Endothelial cell of umbilical vein (primary cell): ENCODE measurements around the gene SEBOX. TPM values are rescaled to one million over a fixed set of nuclear protein-coding genes. Genes with fewer than 3 reads are reported as not detected.

Source experiments
- BruUV-seq: library from RNA; stranded (reverse); fragments of 400-500 nt; replicated peaks from 2 replicates; lab custom pipeline; 2021; lab: Mats Ljungman, UMichigan
- CTCF ChIA-PET: fragments of 300-600, 350-600 bp; sonication (Branson Sonifier 250); formaldehyde crosslinking; loops from one replicate; lab custom pipeline; 2021; ENCODE audit warnings: antibody characterized with exemption, inconsistent platforms; lab: Charles Lee
- POLR2A ChIA-PET: fragments of 300-600, 350-600 bp; sonication (Branson Sonifier 250); formaldehyde crosslinking; loops from one replicate; lab custom pipeline; 2021; ENCODE audit warnings: antibody characterized with exemption, inconsistent platforms; lab: Charles Lee
- DNase-seq: peaks from one replicate; pipeline ENCODE4 v3.0.0-alpha.2; 2011; ENCODE audit warnings: low read depth, low spot score
- FAIRE-seq: peaks from 2 replicates; lab custom pipeline; 2011; peaks lifted over from hg19 to GRCh38; lab: Jason Lieb, UNC
- H2AFZ ChIP-seq: 2 replicates; pipeline ENCODE4 v1.6.0; 2012; ENCODE audit warnings: low read depth, low read length, control low read depth, inconsistent platforms
- H3K27ac ChIP-seq: 2 replicates; pipeline ENCODE4 v1.5.1; 2011; ENCODE audit warnings: low read depth, mild to moderate bottlenecking, control low read depth, low read length, moderate library complexity; ENCODE audit not compliant: insufficient read depth
- H3K27me3 ChIP-seq, 2 experiments: 2 replicates each; pipeline versions ENCODE4 v1.6.0 to v1.6.1; 2011; ENCODE audit warnings: low read length in 2 of 2, mixed read lengths in 1 of 2; ENCODE audit not compliant: control insufficient read depth in 2 of 2, insufficient read depth in 2 of 2
- H3K36me3 ChIP-seq, 2 experiments: 2 replicates in 1 of 2; 3 replicates in 1 of 2; pipeline ENCODE4 v1.5.1; 2011; ENCODE audit warnings: low read length in 2 of 2, mild to moderate bottlenecking in 1 of 2, moderate library complexity in 1 of 2; ENCODE audit not compliant: control insufficient read depth in 2 of 2, insufficient read depth in 2 of 2; ENCODE audit errors: extremely low read depth in 1 of 2
- H3K4me1 ChIP-seq: 3 replicates; pipeline ENCODE4 v1.5.1; 2011; ENCODE audit warnings: mild to moderate bottlenecking, low read length; ENCODE audit not compliant: control insufficient read depth, insufficient read depth; ENCODE audit errors: extremely low read depth
- H3K4me2 ChIP-seq: 2 replicates; pipeline ENCODE4 v1.6.1; 2011; ENCODE audit warnings: low read length, control low read depth, mixed read lengths; ENCODE audit not compliant: insufficient read depth
- H3K4me3 ChIP-seq, 3 experiments: fragments of 200-600 bp in 1 of 3; sonication (generic), shearing (Covaris generic) in 1 of 3; replicated peaks in 1 of 3; 2 replicates each; pipeline ENCODE4 v1.5.1; 2011 to 2016; ENCODE audit warnings: control low read depth in 3 of 3, low read length in 3 of 3, mild to moderate bottlenecking in 2 of 3, inconsistent platforms in 1 of 3, low read depth in 1 of 3, moderate library complexity in 1 of 3; ENCODE audit not compliant: insufficient read depth in 1 of 3
- H3K79me2 ChIP-seq: 2 replicates; pipeline ENCODE4 v1.6.0; 2012; ENCODE audit warnings: low read length, inconsistent platforms; ENCODE audit not compliant: control insufficient read depth, insufficient read depth
- H3K9ac ChIP-seq: replicated peaks from 2 replicates; pipeline ENCODE3; 2011; ENCODE audit warnings: low read length, control low read depth; ENCODE audit not compliant: insufficient read depth; ENCODE audit errors: extremely low read depth
- H3K9me1 ChIP-seq: replicated peaks from 3 replicates; pipeline ENCODE4 v1.6.0; 2011; ENCODE audit warnings: mild to moderate bottlenecking, low read length; ENCODE audit not compliant: control insufficient read depth, insufficient read depth; ENCODE audit errors: extremely low read depth
- H3K9me3 ChIP-seq: replicated peaks from 2 replicates; pipeline ENCODE4 v1.5.1; 2012; ENCODE audit warnings: low read length, inconsistent platforms; ENCODE audit not compliant: control insufficient read depth, insufficient read depth
- H4K20me1 ChIP-seq: replicated peaks from 2 replicates; pipeline ENCODE3; 2011; ENCODE audit warnings: mild to moderate bottlenecking, low read length; ENCODE audit not compliant: control insufficient read depth, insufficient read depth; ENCODE audit errors: extremely low read depth
- EZH2 ChIP-seq: IDR thresholded peaks from 2 replicates; pipeline ENCODE4 v1.6.1; 2012; ENCODE audit warnings: borderline replicate concordance, low read depth, mild to moderate bottlenecking, moderate library complexity, low read length, inconsistent platforms; ENCODE audit not compliant: severe bottlenecking
- FOS ChIP-seq: IDR thresholded peaks from 2 replicates; pipeline ENCODE4 v1.6.1; 2011; ENCODE audit warnings: mild to moderate bottlenecking, low read length, moderate library complexity, borderline replicate concordance; ENCODE audit not compliant: insufficient read depth
- GATA2 ChIP-seq: IDR thresholded peaks from 2 replicates; pipeline ENCODE4 v1.7.0; 2011; ENCODE audit warnings: low read depth, mild to moderate bottlenecking, moderate library complexity, mixed read lengths, low read length; ENCODE audit not compliant: insufficient read length, insufficient read depth
- JUN ChIP-seq: IDR thresholded peaks from 2 replicates; pipeline ENCODE4 v1.6.1; 2011; ENCODE audit warnings: borderline replicate concordance, low read depth; ENCODE audit not compliant: insufficient read length, insufficient read depth
- MYC ChIP-seq: IDR thresholded peaks from one replicate; pipeline ENCODE4 v1.6.1; 2011; ENCODE audit warnings: mild to moderate bottlenecking, low read depth, low read length
- POLR2A ChIP-seq: IDR thresholded peaks from 2 replicates; pipeline ENCODE4 v1.6.1; 2012; ENCODE audit warnings: low read depth, mild to moderate bottlenecking, control low read depth, low read length
- POLR2AphosphoS5 ChIP-seq: IDR thresholded peaks from 2 replicates; pipeline ENCODE4 v1.6.1; 2012; ENCODE audit warnings: low read depth, mild to moderate bottlenecking, control low read depth, low read length, moderate library complexity; ENCODE audit not compliant: insufficient read depth
- dilution Hi-C: fragments of 300-500 bp; cut with MboI; formaldehyde crosslinking; loops from one replicate; pipeline ENCODE4 v1.15.0; 2019; ENCODE audit warnings: low sequenced_read_pairs; ENCODE audit not compliant: extremely low pct_ligation_motif_present
- intact Hi-C: fragments of 100-400 bp; cut with micrococcal nuclease; formaldehyde crosslinking; loops from one replicate; pipeline ENCODE4 v1.10.0; 2022
- polyA plus RNA-seq, 4 experiments: library from polyadenylated mRNA; depleted of rRNA in 3 of 4; stranded (reverse) in 3 of 4; unstranded in 1 of 4; fragments of >200 nt; gene quantifications; 2 replicates each; pipeline versions ENCODE4 v1.2.1 to v1.2.3, GENCODE V29; 2011 to 2012; ENCODE audit warnings: missing spikeins in 1 of 4
- total RNA-seq: library from RNA; stranded (reverse); gene quantifications from 2 replicates; pipeline ENCODE4 v1.2.3, GENCODE V29; 2021
- TF ChIP-seq, protein P1 (sequence below), 2 donors: IDR thresholded peaks; 1 replicate in 1 of 2; 2 replicates in 1 of 2; pipeline ENCODE4 v1.5.1; 2011; ENCODE audit warnings: low read length in 2 of 2, mild to moderate bottlenecking in 2 of 2, moderate library complexity in 2 of 2, control low read depth in 1 of 2, inconsistent platforms in 1 of 2, low read depth in 1 of 2; ENCODE audit not compliant: insufficient read depth in 1 of 2; ENCODE audit errors: extremely low read depth in 1 of 2
- TF ChIP-seq, protein P2 (sequence below): IDR thresholded peaks from 2 replicates; pipeline ENCODE4 v1.6.1; 2011; ENCODE audit not compliant: insufficient read depth, insufficient read length

Gene SEBOX
- total and polyA plus RNA-seq, 2 donors (not counting 3 experiments of a cell fraction or from before 2014, with no cell fraction given), result not detected

DNA sequence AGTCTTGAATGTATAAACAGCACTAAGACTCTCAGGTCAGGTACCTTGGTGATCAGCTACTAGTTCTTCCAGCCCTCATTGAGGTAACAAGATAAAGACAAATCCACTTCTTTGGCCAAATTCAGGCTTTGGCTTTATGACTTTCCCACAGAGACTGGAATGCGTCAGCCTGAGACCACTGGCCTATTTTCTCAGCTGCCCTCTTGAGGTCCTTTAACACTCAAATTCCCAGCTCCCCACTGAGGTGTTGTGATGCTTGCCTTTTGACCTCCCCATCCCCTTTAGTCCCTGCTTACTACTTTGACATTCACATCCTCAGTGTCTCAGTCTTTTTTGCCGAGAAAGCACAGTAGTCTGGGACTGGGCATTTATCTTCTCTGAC lies 18.8 kb downstream of the SEBOX start:
- H3K27ac ChIP-seq, result peak overlapping the region; percentile 88
- H2AFZ ChIP-seq, result no peak overlapping the region
- peaks cover 25 to 45% of the 10 kb centered on the region in 2 experiments for H3K36me3 ChIP-seq
- ChIA-PET POLR2A (interaction anchor here (1.3 to 3.3 kb wide), 4 partner anchors 10 to 25 kb away, joined by 3 to 34 read pairs (median 8); partner anchors contain the start of genes IFT20, POLDIP2, SARM1 and TNFAIP1), CTCF (interaction anchor here (1.2 to 3.9 kb wide), 8 partner anchors 8 to 586 kb away, joined by 3 to 31 read pairs (median 12); partner anchors contain the start of genes IFT20, POLDIP2, TNFAIP1 and VTN)
- H3K4me3 ChIP-seq, result no peak overlapping the region
- peak overlapping the region; percentile 60 for H3K9ac ChIP-seq
- BruUV-seq, result TSS peak; percentile 12
- intact Hi-C loops (loop anchor here (2.0 kb wide), 1 partner anchor 71 kb away; no protein-coding TSS in a partner anchor), dilution Hi-C loops (no loop called here)
- DNase-seq (peak; percentile 32), FAIRE-seq (no peak)
- H3K4me1 ChIP-seq, result peaks cover 32% of the 10 kb centered on the region
- H3K79me2 ChIP-seq, result no peaks in the 10 kb centered on the region
- peak overlapping the region; percentile 39 for H3K4me2 ChIP-seq
- H4K20me1 ChIP-seq, result no peaks in the 10 kb centered on the region
- H3K27me3 ChIP-seq, result no peaks in the 10 kb centered on the region
- TF ChIP-seq FOS, result no peak
- TF ChIP-seq, protein P1, sequence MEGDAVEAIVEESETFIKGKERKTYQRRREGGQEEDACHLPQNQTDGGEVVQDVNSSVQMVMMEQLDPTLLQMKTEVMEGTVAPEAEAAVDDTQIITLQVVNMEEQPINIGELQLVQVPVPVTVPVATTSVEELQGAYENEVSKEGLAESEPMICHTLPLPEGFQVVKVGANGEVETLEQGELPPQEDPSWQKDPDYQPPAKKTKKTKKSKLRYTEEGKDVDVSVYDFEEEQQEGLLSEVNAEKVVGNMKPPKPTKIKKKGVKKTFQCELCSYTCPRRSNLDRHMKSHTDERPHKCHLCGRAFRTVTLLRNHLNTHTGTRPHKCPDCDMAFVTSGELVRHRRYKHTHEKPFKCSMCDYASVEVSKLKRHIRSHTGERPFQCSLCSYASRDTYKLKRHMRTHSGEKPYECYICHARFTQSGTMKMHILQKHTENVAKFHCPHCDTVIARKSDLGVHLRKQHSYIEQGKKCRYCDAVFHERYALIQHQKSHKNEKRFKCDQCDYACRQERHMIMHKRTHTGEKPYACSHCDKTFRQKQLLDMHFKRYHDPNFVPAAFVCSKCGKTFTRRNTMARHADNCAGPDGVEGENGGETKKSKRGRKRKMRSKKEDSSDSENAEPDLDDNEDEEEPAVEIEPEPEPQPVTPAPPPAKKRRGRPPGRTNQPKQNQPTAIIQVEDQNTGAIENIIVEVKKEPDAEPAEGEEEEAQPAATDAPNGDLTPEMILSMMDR (IDR thresholded peaks at IDR 0.05; ENCODE audit: extremely low read depth in 1 of 2, insufficient read depth in 1 of 2, low read depth in 1 of 2, low read length in 2 of 2), result no peak
- TF ChIP-seq, protein P2, sequence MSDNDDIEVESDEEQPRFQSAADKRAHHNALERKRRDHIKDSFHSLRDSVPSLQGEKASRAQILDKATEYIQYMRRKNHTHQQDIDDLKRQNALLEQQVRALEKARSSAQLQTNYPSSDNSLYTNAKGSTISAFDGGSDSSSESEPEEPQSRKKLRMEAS, result no peak
- no peak for TF ChIP-seq POLR2AphosphoS5
- TF ChIP-seq EZH2, result no peak
- TF ChIP-seq MYC, result no peak
- TF ChIP-seq GATA2, result no peak
- TF ChIP-seq JUN, result no peak
- TF ChIP-seq POLR2A, result no peak
- no peaks in the 10 kb centered on the region for H3K9me1 ChIP-seq
- no peaks in the 10 kb centered on the region for H3K9me3 ChIP-seq
